HG03460 (cell line): Measurements from ENCODE around the gene AP2M1.
"Not testable (repeated sequence)": the region's sequence is repeated elsewhere in the genome, so short reads cannot be mapped to it uniquely, and the experiment has no call there.

Source experiments
- ATAC-seq: cut with Tn5 transposase; IDR thresholded peaks from one replicate; pipeline ENCODE4 v1.9.1; 2021; ENCODE audit not compliant: unreplicated experiment

The AP2M1 gene

GRCh38 chr3:184156522-184156955 lies 18.1 kb upstream of the AP2M1 start:
- no peak for ATAC-seq

- ATAC-seq = no peak
Measured at GRCh38 chr3:184157206-184157605, 17.4 kb upstream of the AP2M1 start.

GRCh38 chr3:184158404-184158803 lies 16.3 kb upstream of the AP2M1 start:
- no peak for ATAC-seq

GRCh38 chr3:184160456-184160855 lies 14.2 kb upstream of the AP2M1 start:
- ATAC-seq = no peak

GRCh38 chr3:184162571-184163070 lies 12.0 kb upstream of the AP2M1 start:
- not testable (repeated sequence) for ATAC-seq

GRCh38 chr3:184164648-184165330 lies 9.9 kb upstream of the AP2M1 start:
- no peak for ATAC-seq

GRCh38 chr3:184165543-184165942 lies 9.1 kb upstream of the AP2M1 start:
- no peak for ATAC-seq

- no peak for ATAC-seq
Measured at GRCh38 chr3:184166671-184167070, 8.0 kb upstream of the AP2M1 start.

- ATAC-seq = no peak
Measured at GRCh38 chr3:184167786-184168185, 6.9 kb upstream of the AP2M1 start.

GRCh38 chr3:184168363-184169120 lies 6.1 kb upstream of the AP2M1 start:
- no peak for ATAC-seq

- no peak for ATAC-seq
Measured at GRCh38 chr3:184169896-184170875, 4.5 kb upstream of the AP2M1 start.

GRCh38 chr3:184171562-184171961 lies 3.1 kb upstream of the AP2M1 start:
- no peak for ATAC-seq

GRCh38 chr3:184172681-184173373 lies 1.8 kb upstream of the AP2M1 start:
- no peak for ATAC-seq

GRCh38 chr3:184173374-184173722 lies 1.3 kb upstream of the AP2M1 start:
- no peak for ATAC-seq

- ATAC-seq = no peak
Measured at GRCh38 chr3:184174284-184174645, 390 bp upstream of the AP2M1 start.

- ATAC-seq = no peak
Measured at GRCh38 chr3:184175506-184175905, 851 bp downstream of the AP2M1 start.

GRCh38 chr3:184175981-184176376 lies 1.3 kb downstream of the AP2M1 start:
- ATAC-seq = no peak

GRCh38 chr3:184176377-184177330 lies 2.0 kb downstream of the AP2M1 start:
- no peak for ATAC-seq

GRCh38 chr3:184177331-184177731 lies 2.7 kb downstream of the AP2M1 start:
- no peak for ATAC-seq
